HG02973 (cell line): ENCODE measurements around the gene CRB2.

Experiments used
- ATAC-seq: cut with Tn5 transposase; IDR thresholded peaks from one replicate; pipeline ENCODE4 v1.9.1; 2021; ENCODE audit warnings: moderate library complexity; ENCODE audit not compliant: unreplicated experiment

The CRB2 gene

GRCh38 chr9:123419091-123419490 is 63.1 kb downstream of the CRB2 start:
- no peak for ATAC-seq

- no peak for ATAC-seq
These were observed 64.0 kb downstream of the CRB2 start for GRCh38 chr9:123419721-123420591.

GRCh38 chr9:123420592-123421111 is 64.7 kb downstream of the CRB2 start:
- ATAC-seq = no peak

GRCh38 chr9:123421186-123421585 is 65.2 kb downstream of the CRB2 start:
- no peak for ATAC-seq

- ATAC-seq = no peak
These were observed 65.9 kb downstream of the CRB2 start for GRCh38 chr9:123421801-123422455.

- ATAC-seq = no peak
These were observed 66.8 kb downstream of the CRB2 start for GRCh38 chr9:123422635-123423310.

GRCh38 chr9:123423311-123423640 is 67.3 kb downstream of the CRB2 start:
- ATAC-seq = no peak

GRCh38 chr9:123424131-123424530 is 68.1 kb downstream of the CRB2 start:
- no peak for ATAC-seq

GRCh38 chr9:123424552-123425225 is 68.7 kb downstream of the CRB2 start:
- no peak for ATAC-seq

- no peak for ATAC-seq
These were observed 69.3 kb downstream of the CRB2 start for GRCh38 chr9:123425261-123425821.

- no peak for ATAC-seq
These were observed 69.9 kb downstream of the CRB2 start for GRCh38 chr9:123425836-123426365.

- no peak for ATAC-seq
These were observed 70.4 kb downstream of the CRB2 start for GRCh38 chr9:123426406-123426805.
